Heart left ventricle (tissue), 13 donors: ENCODE results near the gene ETV6.

Experiments
- CTCF ChIP-seq, 12 donors: fragments of 200-600 bp; sonication (generic) in 4 of 12; IDR thresholded peaks; one replicate each; pipeline versions ENCODE4 v1.5.0 to v1.8.0; 2018 to 2022; ENCODE audit warnings: antibody characterized with exemption in 12 of 12, mild to moderate bottlenecking in 5 of 12
- POLR2A ChIP-seq, 2 donors: fragments of 450-650 bp; IDR thresholded peaks; one replicate each; pipeline ENCODE4 v1.6.1; 2017; ENCODE audit warnings: antibody characterized with exemption in 2 of 2, mild to moderate bottlenecking in 2 of 2, moderate library complexity in 2 of 2
- donor health status: ischemic (EF 13 %, LVEDD 7.1; RV severe dilation, severe dysfunction).
- donor health status: DM: no; HTN: yes; CAD: no.
- donor health status: DM: no; HTN: no; CAD: no.
- donor health status: ischemic (EF 25% LVEDD 6.9; RV normal size, moderate dysfunction).
- donor health status: ischemic (EF 25% LVEDD 5.7; RV mildly dilated, moderate dysfunction).
- donor health status: ischemic (EF 35%, LVEDD 5.7; RV mildly dilated, moderate dysfunction).
- donor health status: nonischemic (EF 11% LVEDD 7.7; RV severe dilation, severe dysfunction).
- donor health status: DM: yes; HTN: yes; CAD: no.
- donor health status: PGD.
- donor health status: ischemic (EF 29% LVEDD 5.4; RV normal size, mild dysfunction).
- donor health status: nonischemic (EF 23%, LVEDD 6.1; RV moderate dilation, normal function).

- TF ChIP-seq POLR2A (IDR thresholded peaks at IDR 0.05) (no peak), CTCF (IDR thresholded peaks at IDR 0.05) (no peak)
These were observed 241.9 kb downstream of the ETV6 start for GRCh38 chr12:11891346-11891745.
